SW480 (cell line): Measurements from ENCODE around the gene SEL1L2.
"Not testable (repeated sequence)": the region's sequence is repeated elsewhere in the genome, so short reads cannot be mapped to it uniquely, and the experiment has no call there.

Source experiments
- DNase-seq: peaks from one replicate; pipeline ENCODE4 v3.0.0-alpha.2; 2016; ENCODE audit warnings: low spot score

SEL1L2 gene

DNA sequence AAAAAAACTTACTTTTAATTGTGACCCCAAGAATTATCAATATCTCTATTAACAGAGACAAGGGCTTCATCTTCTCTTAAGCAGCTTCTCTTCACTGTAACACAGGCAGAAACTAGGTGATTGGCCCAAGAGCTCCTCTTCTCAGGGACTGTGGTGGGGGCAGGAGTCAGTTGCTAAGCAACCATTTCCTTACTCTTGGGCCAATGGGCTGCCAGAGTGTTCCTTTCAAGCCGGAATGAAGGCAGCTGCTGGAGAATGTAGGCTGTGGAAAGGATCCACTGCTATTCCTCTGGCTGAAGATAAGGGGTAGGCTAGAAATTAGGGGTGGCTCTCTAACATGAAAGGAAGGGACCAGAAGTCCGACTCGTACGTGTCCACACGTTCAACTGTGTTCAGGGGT is at the start of gene SEL1L2:
TSS of gene SEL1L2 (minus strand) at position 150 of the 400 bp plus-strand sequence. CDS start at position 70, 80 bp downstream.
- DNase-seq: no peak

- no peak for DNase-seq
Measured at GRCh38 chr20:14036567-14036966, 46.2 kb upstream of the SEL1L2 start.

GRCh38 chr20:14033310-14033709 is 42.9 kb upstream of the SEL1L2 start:
- DNase-seq: no peak

DNA sequence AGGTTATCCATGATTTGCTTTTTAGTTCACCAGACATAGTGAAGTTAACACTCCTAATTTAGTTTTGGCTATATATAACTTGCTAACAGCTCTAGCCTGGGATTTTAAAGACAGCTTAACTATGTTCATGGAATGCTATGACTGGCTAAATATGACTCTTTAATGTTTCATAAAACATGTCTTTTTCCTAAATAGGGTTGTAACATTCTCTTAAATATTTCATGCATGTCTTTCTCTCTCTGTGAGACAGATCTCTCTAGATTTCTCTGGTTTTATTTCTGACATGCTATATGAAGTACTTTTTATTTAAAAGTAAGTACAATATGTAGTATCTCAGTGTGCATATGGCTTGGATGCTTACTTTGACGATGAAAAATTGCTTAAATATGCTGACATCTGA is 40.6 kb upstream of the SEL1L2 start:
- DNase-seq: no peak

GRCh38 chr20:14012671-14013070 is 22.3 kb upstream of the SEL1L2 start:
- DNase-seq: no peak

- no peak for DNase-seq
Measured at GRCh38 chr20:14009208-14009607, 18.8 kb upstream of the SEL1L2 start.

DNA sequence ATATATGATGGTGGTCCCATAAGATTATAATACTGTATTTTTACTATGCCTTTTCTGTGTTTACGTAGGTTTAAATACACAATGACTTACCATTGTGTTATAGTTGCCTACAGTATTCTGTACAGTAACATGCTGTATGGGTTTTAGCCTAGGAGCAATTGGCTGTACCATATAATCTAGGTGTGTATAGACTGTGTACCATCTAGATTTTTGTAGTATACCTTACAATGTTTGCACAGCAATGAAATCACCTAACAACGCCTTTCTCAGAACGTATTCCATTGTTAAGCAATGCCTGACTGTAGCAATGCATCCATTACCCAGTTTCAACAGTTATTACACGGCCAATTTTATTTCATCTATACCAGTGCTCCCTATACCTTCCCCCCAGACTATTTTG is 15.6 kb upstream of the SEL1L2 start:
- no peak for DNase-seq

DNA sequence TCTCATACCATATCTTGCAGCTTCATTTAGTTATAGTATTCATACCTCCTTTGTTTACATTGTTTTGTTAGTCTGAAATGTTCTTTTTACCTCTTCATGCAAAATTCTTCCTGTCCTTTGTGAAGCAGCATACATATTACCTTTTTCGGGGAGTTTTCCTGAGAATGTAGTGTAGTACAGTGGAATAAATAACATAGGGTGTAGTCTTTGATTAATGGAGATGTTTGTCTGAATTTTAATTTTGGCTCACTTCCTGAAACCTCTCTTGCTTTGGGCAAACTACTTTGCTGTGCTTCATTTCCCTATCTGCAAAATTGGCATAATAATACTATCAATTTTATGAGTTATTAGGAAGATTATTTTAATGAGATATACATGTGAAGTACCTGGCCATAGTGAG is 10.5 kb upstream of the SEL1L2 start:
- no peak for DNase-seq

- DNase-seq: peak; percentile 40
Measured at GRCh38 chr20:13996265-13996664, 5.9 kb upstream of the SEL1L2 start.

GRCh38 chr20:13995841-13996240 is 5.4 kb upstream of the SEL1L2 start:
- peak; percentile 54 for DNase-seq

DNA sequence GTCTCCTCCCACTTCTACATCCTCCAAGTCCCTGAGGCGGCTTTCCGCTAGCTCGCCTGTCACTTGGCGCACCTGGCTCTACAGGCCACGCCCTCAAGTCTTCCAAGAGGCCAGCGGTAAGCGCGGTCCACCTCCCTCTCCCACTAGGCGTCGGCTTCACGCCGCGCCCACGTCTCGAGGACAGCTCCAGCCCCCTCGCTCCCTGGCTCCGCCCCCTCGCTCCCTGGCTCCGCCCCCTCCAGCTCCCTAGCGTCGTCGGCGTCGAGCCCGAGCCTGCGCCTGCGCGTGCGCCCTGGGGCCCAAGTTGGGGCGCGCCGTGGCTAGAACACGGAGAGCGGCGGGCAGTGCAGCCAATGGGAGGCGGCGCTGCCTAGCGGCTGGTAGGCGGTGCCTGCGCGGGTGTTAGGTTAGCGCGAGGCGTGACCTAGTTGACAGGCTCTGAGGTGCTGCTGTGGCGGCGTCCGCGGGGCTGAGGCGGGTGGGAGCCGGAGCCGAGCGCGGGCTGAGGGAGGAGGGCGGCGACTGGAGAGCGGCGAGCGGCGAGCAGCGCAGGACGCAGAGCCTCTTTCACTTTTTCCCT is 4.8 kb upstream of the SEL1L2 start, which contains the start of gene MACROD2:
TSS of gene MACROD2 (plus strand) at position 431 of the 580 bp plus-strand sequence.
- peak; percentile 98 for DNase-seq

- DNase-seq: not testable (repeated sequence)
Measured at GRCh38 chr20:13991955-13992354, 1.5 kb upstream of the SEL1L2 start.

GRCh38 chr20:13991311-13991710 is 897 bp upstream of the SEL1L2 start:
- no peak for DNase-seq

DNA sequence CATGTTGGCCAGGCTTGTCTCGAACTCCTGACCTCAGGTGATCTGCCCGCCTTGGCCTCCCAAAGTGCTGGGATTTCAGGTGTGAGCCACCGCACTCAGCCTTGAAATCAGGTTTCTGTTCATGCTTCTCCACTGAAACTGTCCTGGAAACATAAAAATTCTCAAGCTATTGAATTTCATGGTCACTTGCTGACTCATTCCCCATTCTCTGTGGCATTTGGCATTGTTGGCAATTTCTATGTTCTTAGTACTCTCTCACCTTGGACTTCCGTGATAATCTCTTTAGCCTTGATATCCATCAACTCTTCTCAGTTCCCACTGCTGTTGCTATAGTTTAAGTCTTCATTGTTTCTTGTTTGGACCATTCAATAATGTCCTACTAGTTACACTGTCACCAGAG is 6.2 kb downstream of the SEL1L2 start:
- DNase-seq: peak; percentile 33

DNA sequence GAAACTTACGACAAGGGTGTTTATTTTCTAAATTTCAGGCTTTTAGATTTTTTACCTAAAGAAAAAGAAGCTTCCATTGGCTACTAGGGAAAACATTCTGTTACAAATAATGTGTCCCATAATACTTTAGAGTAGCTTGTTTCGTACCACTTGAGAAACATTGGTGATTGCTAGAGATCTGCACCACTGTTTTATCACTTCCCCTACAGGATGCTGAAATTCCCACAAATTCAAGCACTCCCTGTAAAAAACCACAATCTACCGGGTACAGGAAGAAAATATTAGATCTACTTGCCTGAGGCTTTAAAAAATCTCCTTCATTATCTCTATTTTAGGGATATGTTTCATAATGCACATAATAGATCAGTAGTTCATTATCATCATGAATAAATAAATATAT is 29.9 kb downstream of the SEL1L2 start:
- DNase-seq: no peak

- no peak for DNase-seq
Measured at GRCh38 chr20:13960119-13960518, 30.3 kb downstream of the SEL1L2 start.

- DNase-seq: no peak
Measured at GRCh38 chr20:13953227-13953626, 37.2 kb downstream of the SEL1L2 start.

- DNase-seq: no peak
Measured at GRCh38 chr20:13947719-13948118, 42.7 kb downstream of the SEL1L2 start.

- DNase-seq: no peak
Measured at GRCh38 chr20:13941031-13941430, 49.4 kb downstream of the SEL1L2 start.

DNA sequence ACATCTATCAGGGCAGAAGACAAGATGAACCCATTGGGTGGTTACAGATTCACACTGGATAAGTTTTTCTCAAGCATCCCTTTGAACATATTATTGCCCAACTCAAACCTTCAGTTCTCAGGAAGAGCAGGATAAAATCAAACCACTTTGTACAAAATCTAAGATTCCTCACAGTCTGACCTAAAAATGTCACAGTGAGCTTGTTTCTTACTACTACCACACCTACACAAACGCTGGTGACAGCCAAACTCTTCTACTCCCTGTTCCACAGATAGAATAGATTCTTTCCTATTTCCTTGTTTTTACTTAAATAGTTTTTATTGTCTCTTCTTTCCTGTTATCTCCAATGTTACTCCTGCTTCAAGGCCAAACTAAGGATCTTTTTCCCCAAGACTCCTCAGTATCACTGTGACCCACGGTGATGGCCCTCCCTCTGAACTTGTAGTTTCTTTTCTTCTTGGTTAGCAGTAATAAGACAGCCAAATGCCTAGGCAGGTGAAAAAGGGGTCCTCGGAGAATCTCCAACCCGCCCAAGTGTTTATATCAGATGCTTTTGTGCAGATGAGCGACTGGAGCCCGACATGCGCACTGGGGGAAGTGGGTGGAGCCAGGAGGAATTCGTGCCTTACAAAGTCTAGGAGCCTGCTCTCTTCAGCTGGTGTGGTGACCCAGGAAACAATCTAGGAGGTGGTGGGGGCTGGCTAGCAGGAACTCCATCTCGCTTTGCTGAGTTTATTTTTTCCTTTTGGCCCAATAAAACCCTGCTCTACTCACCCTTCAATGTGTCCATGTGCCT is 53.4 kb downstream of the SEL1L2 start:
- no peak for DNase-seq

GRCh38 chr20:13934992-13935894 is 55.2 kb downstream of the SEL1L2 start:
- no peak for DNase-seq

GRCh38 chr20:13930281-13930680 is 60.1 kb downstream of the SEL1L2 start:
- peak; percentile 21 for DNase-seq

DNA sequence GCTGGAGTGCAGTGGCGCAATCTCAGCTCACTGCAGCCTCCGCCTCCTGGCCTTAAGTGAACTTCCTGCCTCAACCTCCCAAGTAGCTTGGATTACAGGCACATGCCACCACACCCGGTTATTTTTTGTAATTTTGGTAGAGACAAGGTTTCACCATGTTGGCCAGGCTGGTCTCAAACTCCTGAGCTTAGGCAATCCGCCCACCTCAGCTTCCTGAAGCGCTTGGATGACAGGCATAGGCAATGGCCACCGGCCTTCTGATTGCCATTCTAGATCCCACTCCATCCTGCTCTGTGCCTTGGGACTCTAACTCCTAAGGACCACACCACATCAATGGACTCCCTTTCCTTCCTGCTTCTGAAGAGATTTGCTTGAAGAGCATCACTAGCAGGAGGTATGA is 60.6 kb downstream of the SEL1L2 start:
- DNase-seq: no peak
